ENCODE results near the gene PYDC2.
A peak's percentile ranks its signal among the peaks of the same experiment; 100 is the strongest.

GRCh38 chr3:191492601-191493000, 31.6 kb downstream of the PYDC2 start:
- TF ChIP-seq POLR2A (IDR thresholded peaks at IDR 0.05; ENCODE audit: low read depth, low read length) (no peak), EZH2 (IDR thresholded peaks at IDR 0.05; ENCODE audit: borderline replicate concordance, low read depth, low read length, severe bottlenecking) (no peak), POLR2AphosphoS5 (IDR thresholded peaks at IDR 0.05; ENCODE audit: insufficient read depth, low read depth, low read length) (no peak), CTCF (IDR thresholded peaks at IDR 0.05; ENCODE audit: extremely low read depth in 1 of 2, insufficient read depth in 1 of 2, low read depth in 1 of 2, low read length in 2 of 2) (no peak), MAX (IDR thresholded peaks at IDR 0.05; ENCODE audit: insufficient read depth, insufficient read length) (no peak), MYC (IDR thresholded peaks at IDR 0.05; ENCODE audit: low read depth, low read length) (no peak), JUN (IDR thresholded peaks at IDR 0.05; ENCODE audit: borderline replicate concordance, insufficient read depth, insufficient read length, low read depth) (peak; percentile 16), FOS (IDR thresholded peaks at IDR 0.05; ENCODE audit: borderline replicate concordance, insufficient read depth, low read length) (peak; percentile 43), GATA2 (IDR thresholded peaks at IDR 0.05; ENCODE audit: insufficient read depth, insufficient read length, low read depth, low read length) (no peak)
